K562 (cell line): ENCODE measurements around the gene MICOS13. TPM values are rescaled to one million over a fixed set of nuclear protein-coding genes. Genes with fewer than 3 reads are reported as not detected.
A peak's percentile ranks its signal among the peaks of the same experiment; 100 is the strongest.

Experiments
- CXXC5 ChIP-seq: fragments of 250-450 bp; sonication (Bioruptor Pico); IDR thresholded peaks from 2 replicates; pipeline ENCODE4 v1.8.0; 2022; ENCODE audit warnings: inconsistent platforms, mild to moderate bottlenecking, moderate library complexity
- EGR1 ChIP-seq: fragments of 450-650 bp; conservative IDR thresholded peaks from 2 replicates; pipeline ENCODE4 v1.6.1; 2017; ENCODE audit warnings: mild to moderate bottlenecking
- EP400 ChIP-seq: fragments of 450-650 bp; IDR thresholded peaks from 2 replicates; pipeline ENCODE4 v1.6.1; 2017; ENCODE audit warnings: antibody characterized with exemption, mild to moderate bottlenecking, moderate library complexity
- FOXJ2 ChIP-seq: fragments of 200-800 bp; sonication (Bioruptor generic); IDR thresholded peaks from 2 replicates; pipeline ENCODE4 v1.6.1; 2016; ENCODE audit warnings: missing genetic modification characterization, missing compliant biosample characterization
- GTF2A2 ChIP-seq: IDR thresholded peaks from 2 replicates; pipeline ENCODE4 v1.6.1; 2016; ENCODE audit warnings: mild to moderate bottlenecking, missing genetic modification characterization, missing compliant biosample characterization
- HDGF ChIP-seq: fragments of 450-650 bp; IDR thresholded peaks from 2 replicates; pipeline ENCODE4 v1.6.1; 2016
- MAFF ChIP-seq: IDR thresholded peaks from 2 replicates; pipeline ENCODE4 v1.6.1; 2012; ENCODE audit warnings: low read length, improper control_type of control experiment
- NFATC3 ChIP-seq: fragments of 450-650 bp; IDR thresholded peaks from 2 replicates; pipeline ENCODE4 v1.6.1; 2017; ENCODE audit warnings: mild to moderate bottlenecking
- PHB2 ChIP-seq: fragments of 450-650 bp; IDR thresholded peaks from 2 replicates; pipeline ENCODE4 v1.6.1; 2017; ENCODE audit warnings: low read depth
- SP1 ChIP-seq: sonication (generic); formaldehyde crosslinking; IDR thresholded peaks from 2 replicates; pipeline ENCODE4 v1.8.1; 2022; ENCODE audit warnings: mild to moderate bottlenecking, missing genetic modification reagents
- STAT5B ChIP-seq: fragments of 250-450 bp; sonication (Bioruptor Pico); IDR thresholded peaks from 2 replicates; pipeline ENCODE4 v1.8.0; 2021; ENCODE audit warnings: mild to moderate bottlenecking, inconsistent platforms
- ZBTB7A ChIP-seq: IDR thresholded peaks from 2 replicates; pipeline ENCODE4 v1.6.1; 2011; ENCODE audit warnings: low read depth, mild to moderate bottlenecking, low read length, moderate library complexity, borderline replicate concordance; ENCODE audit not compliant: control insufficient read depth
- polyA plus RNA-seq, 8 experiments: library from polyadenylated mRNA; depleted of rRNA in 4 of 8; stranded (reverse) in 5 of 8; unstranded in 3 of 8; fragments of >200 nt; fragmentation: Nextera tagmentation in 2 of 8; fragmentation: Illumina TruSeq in 1 of 8; extraction: Ambion mirVana in 2 of 8; extraction: Trizol in 1 of 8; gene quantifications; 2 replicates each; pipeline versions ENCODE4 v1.2.1 to v1.2.3, GENCODE V29; 2011 to 2014; ENCODE audit warnings: inconsistent platforms in 1 of 8, missing spikeins in 1 of 8
- total RNA-seq, 7 experiments: library from RNA; depleted of rRNA in 6 of 7; stranded (reverse); fragments of >200 nt in 6 of 7; fragmentation: Illumina TruSeq in 2 of 7; extraction: Trizol in 2 of 7; gene quantifications; 2 replicates each; pipeline versions ENCODE4 v1.2.1 to v1.2.3, GENCODE V29; 2011 to 2021; ENCODE audit warnings: low replicate concordance in 1 of 7
- TF ChIP-seq, protein P1 (sequence below): fragments of 450-650 bp; IDR thresholded peaks from one replicate; pipeline ENCODE4 v1.6.1; 2018; ENCODE audit warnings: mild to moderate bottlenecking, moderate library complexity; ENCODE audit not compliant: partially characterized antibody
- TF ChIP-seq, protein P2 (sequence below), 2 experiments: fragments of 450-650 bp; IDR thresholded peaks; 2 replicates each; pipeline ENCODE4 v1.6.1; 2018; ENCODE audit warnings: mild to moderate bottlenecking in 2 of 2, low read depth in 1 of 2; ENCODE audit not compliant: partially characterized antibody in 2 of 2
- TF ChIP-seq, protein P3 (sequence below): fragments of 450-650 bp; IDR thresholded peaks from 2 replicates; pipeline ENCODE4 v1.6.1; 2018; ENCODE audit not compliant: partially characterized antibody
- TF ChIP-seq, protein P4 (sequence below): sonication (generic); formaldehyde crosslinking; IDR thresholded peaks from 2 replicates; pipeline ENCODE4 v1.8.0; 2022; ENCODE audit warnings: mild to moderate bottlenecking, low read depth, missing genetic modification reagents

MICOS13 gene
- total and polyA plus RNA-seq, 9 of the 15 experiments (the other 6 are each of a cell fraction or from before 2014, with no cell fraction given): 15.5 to 220 (median 49.4) TPM

DNA sequence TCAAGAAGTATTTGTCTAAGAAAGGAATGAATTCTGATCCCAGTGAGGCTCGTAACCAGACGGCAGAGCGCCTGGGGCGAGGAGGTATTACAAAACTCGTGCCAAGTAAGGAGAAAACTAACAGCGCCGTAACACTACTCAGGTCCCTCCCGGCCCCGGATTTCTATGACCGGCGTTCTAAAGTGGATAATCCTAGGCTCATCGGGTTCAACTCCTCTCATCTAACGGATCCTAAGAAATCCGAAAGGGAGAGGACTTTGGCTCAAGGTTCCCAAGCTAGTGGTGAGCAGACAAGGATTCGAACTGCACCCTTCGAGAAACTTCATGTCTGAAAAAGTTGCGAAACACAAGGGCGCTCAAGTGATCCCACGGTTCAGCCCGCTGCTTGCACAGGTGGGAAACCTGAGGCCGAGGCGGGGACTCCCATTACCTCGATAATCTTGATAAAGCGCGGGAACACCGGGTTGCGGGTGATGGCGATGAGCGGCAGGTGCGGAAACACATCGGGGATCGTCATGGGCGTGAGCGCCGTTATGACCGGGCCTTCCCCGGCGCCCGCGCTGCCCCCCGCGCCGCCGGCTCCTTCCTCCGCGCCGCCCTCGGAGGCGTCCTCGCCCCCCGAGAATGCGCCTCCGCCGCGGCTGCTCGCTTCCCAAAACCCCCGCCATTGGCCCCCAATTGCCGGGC lies 39.1 kb upstream of the MICOS13 start (continued):
- peak; percentile 43; the same call in 1 of the 2 replicates for TF ChIP-seq FOXJ2 (tag)
- no peak for TF ChIP-seq EP400
- TF ChIP-seq NFATC3: no peak
- TF ChIP-seq, protein P1, sequence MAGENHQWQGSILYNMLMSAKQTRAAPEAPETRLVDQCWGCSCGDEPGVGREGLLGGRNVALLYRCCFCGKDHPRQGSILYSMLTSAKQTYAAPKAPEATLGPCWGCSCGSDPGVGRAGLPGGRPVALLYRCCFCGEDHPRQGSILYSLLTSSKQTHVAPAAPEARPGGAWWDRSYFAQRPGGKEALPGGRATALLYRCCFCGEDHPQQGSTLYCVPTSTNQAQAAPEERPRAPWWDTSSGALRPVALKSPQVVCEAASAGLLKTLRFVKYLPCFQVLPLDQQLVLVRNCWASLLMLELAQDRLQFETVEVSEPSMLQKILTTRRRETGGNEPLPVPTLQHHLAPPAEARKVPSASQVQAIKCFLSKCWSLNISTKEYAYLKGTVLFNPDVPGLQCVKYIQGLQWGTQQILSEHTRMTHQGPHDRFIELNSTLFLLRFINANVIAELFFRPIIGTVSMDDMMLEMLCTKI: no peak
- no peak for TF ChIP-seq EGR1
- TF ChIP-seq, protein P2, sequence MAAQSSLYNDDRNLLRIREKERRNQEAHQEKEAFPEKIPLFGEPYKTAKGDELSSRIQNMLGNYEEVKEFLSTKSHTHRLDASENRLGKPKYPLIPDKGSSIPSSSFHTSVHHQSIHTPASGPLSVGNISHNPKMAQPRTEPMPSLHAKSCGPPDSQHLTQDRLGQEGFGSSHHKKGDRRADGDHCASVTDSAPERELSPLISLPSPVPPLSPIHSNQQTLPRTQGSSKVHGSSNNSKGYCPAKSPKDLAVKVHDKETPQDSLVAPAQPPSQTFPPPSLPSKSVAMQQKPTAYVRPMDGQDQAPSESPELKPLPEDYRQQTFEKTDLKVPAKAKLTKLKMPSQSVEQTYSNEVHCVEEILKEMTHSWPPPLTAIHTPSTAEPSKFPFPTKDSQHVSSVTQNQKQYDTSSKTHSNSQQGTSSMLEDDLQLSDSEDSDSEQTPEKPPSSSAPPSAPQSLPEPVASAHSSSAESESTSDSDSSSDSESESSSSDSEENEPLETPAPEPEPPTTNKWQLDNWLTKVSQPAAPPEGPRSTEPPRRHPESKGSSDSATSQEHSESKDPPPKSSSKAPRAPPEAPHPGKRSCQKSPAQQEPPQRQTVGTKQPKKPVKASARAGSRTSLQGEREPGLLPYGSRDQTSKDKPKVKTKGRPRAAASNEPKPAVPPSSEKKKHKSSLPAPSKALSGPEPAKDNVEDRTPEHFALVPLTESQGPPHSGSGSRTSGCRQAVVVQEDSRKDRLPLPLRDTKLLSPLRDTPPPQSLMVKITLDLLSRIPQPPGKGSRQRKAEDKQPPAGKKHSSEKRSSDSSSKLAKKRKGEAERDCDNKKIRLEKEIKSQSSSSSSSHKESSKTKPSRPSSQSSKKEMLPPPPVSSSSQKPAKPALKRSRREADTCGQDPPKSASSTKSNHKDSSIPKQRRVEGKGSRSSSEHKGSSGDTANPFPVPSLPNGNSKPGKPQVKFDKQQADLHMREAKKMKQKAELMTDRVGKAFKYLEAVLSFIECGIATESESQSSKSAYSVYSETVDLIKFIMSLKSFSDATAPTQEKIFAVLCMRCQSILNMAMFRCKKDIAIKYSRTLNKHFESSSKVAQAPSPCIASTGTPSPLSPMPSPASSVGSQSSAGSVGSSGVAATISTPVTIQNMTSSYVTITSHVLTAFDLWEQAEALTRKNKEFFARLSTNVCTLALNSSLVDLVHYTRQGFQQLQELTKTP (IDR thresholded peaks at IDR 0.05; ENCODE audit: low read depth in 1 of 2, partially characterized antibody in 2 of 2): no peak
- peak; percentile 0; the same call in 1 of the 2 replicates for TF ChIP-seq SP1
- no peak for TF ChIP-seq ZBTB7A
- TF ChIP-seq, protein P3, sequence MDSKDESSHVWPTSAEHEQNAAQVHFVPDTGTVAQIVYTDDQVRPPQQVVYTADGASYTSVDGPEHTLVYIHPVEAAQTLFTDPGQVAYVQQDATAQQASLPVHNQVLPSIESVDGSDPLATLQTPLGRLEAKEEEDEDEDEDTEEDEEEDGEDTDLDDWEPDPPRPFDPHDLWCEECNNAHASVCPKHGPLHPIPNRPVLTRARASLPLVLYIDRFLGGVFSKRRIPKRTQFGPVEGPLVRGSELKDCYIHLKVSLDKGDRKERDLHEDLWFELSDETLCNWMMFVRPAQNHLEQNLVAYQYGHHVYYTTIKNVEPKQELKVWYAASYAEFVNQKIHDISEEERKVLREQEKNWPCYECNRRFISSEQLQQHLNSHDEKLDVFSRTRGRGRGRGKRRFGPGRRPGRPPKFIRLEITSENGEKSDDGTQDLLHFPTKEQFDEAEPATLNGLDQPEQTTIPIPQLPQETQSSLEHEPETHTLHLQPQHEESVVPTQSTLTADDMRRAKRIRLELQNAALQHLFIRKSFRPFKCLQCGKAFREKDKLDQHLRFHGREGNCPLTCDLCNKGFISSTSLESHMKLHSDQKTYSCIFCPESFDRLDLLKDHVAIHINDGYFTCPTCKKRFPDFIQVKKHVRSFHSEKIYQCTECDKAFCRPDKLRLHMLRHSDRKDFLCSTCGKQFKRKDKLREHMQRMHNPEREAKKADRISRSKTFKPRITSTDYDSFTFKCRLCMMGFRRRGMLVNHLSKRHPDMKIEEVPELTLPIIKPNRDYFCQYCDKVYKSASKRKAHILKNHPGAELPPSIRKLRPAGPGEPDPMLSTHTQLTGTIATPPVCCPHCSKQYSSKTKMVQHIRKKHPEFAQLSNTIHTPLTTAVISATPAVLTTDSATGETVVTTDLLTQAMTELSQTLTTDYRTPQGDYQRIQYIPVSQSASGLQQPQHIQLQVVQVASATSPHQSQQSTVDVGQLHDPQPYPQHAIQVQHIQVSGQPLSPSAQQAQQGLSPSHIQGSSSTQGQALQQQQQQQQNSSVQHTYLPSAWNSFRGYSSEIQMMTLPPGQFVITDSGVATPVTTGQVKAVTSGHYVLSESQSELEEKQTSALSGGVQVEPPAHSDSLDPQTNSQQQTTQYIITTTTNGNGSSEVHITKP: no peak
- TF ChIP-seq CXXC5 (CRISPR knock-in tag): no peak
- no peak for TF ChIP-seq GTF2A2 (tag)
- TF ChIP-seq PHB2: no peak
- no peak for TF ChIP-seq STAT5B (CRISPR knock-in tag)
- TF ChIP-seq, protein P4, sequence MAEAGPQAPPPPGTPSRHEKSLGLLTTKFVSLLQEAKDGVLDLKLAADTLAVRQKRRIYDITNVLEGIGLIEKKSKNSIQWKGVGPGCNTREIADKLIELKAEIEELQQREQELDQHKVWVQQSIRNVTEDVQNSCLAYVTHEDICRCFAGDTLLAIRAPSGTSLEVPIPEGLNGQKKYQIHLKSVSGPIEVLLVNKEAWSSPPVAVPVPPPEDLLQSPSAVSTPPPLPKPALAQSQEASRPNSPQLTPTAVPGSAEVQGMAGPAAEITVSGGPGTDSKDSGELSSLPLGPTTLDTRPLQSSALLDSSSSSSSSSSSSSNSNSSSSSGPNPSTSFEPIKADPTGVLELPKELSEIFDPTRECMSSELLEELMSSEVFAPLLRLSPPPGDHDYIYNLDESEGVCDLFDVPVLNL (CRISPR knock-in tag): no peak
- no peak for TF ChIP-seq MAFF
- no peak for TF ChIP-seq HDGF
